K562 (cell line): ENCODE results near the gene PHLPP2. TPM values are rescaled to one million over a fixed set of nuclear protein-coding genes. Genes with fewer than 3 reads are reported as not detected.
A peak's percentile ranks its signal among the peaks of the same experiment; 100 is the strongest.

Experiments used
- ATAC-seq: fragments of 200-7000 bp; cut with Tn5 transposase; 3 replicates; pipeline ENCODE4 v1.9.1; 2020; ENCODE audit warnings: moderate library complexity
- BruUV-seq: library from RNA; stranded (reverse); fragments of 400-500 nt; replicated peaks from 2 replicates; lab custom pipeline; 2021; lab: Mats Ljungman, UMichigan
- CTCF ChIA-PET: fragments of 300-600 bp; formaldehyde crosslinking; extraction: SDS; loops from one replicate; lab custom pipeline; 2021; ENCODE audit warnings: low intra/inter-chr PET ratio; lab: Yijun Ruan, JAX
- POLR2A ChIA-PET: fragments of 300-600, 350-650 bp; sonication (Branson Sonifier 250); formaldehyde crosslinking; extraction: SDS; loops from one replicate; lab custom pipeline; 2021; ENCODE audit warnings: antibody characterized with exemption, inconsistent platforms; lab: Yijun Ruan, JAX
- DNase-seq, 4 experiments: peaks; one replicate each; pipeline versions ENCODE4 v3.0.0 to v3.0.0-alpha.2; 2011 to 2018; ENCODE audit warnings: low spot score in 3 of 4, mixed read lengths in 3 of 4; ENCODE audit errors: extremely low read depth in 1 of 4
- FAIRE-seq: peaks from 2 replicates; lab custom pipeline; 2011; peaks lifted over from hg19 to GRCh38; lab: Jason Lieb, UNC
- H2AFZ ChIP-seq: 2 replicates; pipeline ENCODE4 v1.6.0; 2011; ENCODE audit warnings: low read depth, low read length, control low read depth, inconsistent platforms
- H3K27ac ChIP-seq: fragments of 200-600 bp; 3 replicates; pipeline ENCODE4 v1.8.0; 2011; ENCODE audit warnings: low read depth, mild to moderate bottlenecking, control low read depth, inconsistent platforms, low read length, moderate library complexity, mixed read lengths; ENCODE audit errors: extremely low read depth
- H3K27me3 ChIP-seq, 2 experiments: fragments of 300-600 bp in 1 of 2; 2 replicates in 1 of 2; 3 replicates in 1 of 2; pipeline versions ENCODE4 v1.6.0 to v1.8.0; 2011; ENCODE audit warnings: inconsistent platforms in 2 of 2, low read length in 2 of 2, mild to moderate bottlenecking in 1 of 2, mixed read lengths in 1 of 2, moderate library complexity in 1 of 2; ENCODE audit not compliant: control insufficient read depth in 2 of 2, insufficient read depth in 2 of 2
- H3K36me3 ChIP-seq: fragments of 300-600 bp; 3 replicates; pipeline ENCODE4 v1.8.0; 2011; ENCODE audit warnings: mild to moderate bottlenecking, low read length, inconsistent platforms; ENCODE audit not compliant: control insufficient read depth, insufficient read depth
- H3K4me1 ChIP-seq, 2 experiments: fragments of 200-600 bp in 1 of 2; replicated peaks in 1 of 2; 2 replicates in 1 of 2; 3 replicates in 1 of 2; pipeline versions ENCODE4 v1.5.1 to v1.8.0; 2011; ENCODE audit warnings: inconsistent platforms in 2 of 2, low read length in 2 of 2, mild to moderate bottlenecking in 1 of 2, mixed read lengths in 1 of 2, moderate library complexity in 1 of 2; ENCODE audit not compliant: control insufficient read depth in 2 of 2, insufficient read depth in 2 of 2
- H3K4me2 ChIP-seq: 2 replicates; pipeline ENCODE4 v1.6.1; 2011; ENCODE audit warnings: low read length, control low read depth, inconsistent platforms, mixed read lengths; ENCODE audit not compliant: insufficient read depth
- H3K4me3 ChIP-seq: fragments of 200-600 bp; sonication (generic), shearing (Covaris generic); 2 replicates; pipeline ENCODE4 v1.5.1; 2016; ENCODE audit warnings: control low read depth, inconsistent platforms
- H3K79me2 ChIP-seq: fragments of 200-600 bp; 3 replicates; pipeline ENCODE4 v1.8.0; 2011; ENCODE audit warnings: low read length, inconsistent platforms; ENCODE audit not compliant: control insufficient read depth, insufficient read depth
- H3K9ac ChIP-seq, 2 experiments: 2 replicates each; pipeline versions ENCODE4 v1.6.0 to v1.6.1; 2011; ENCODE audit warnings: low read depth in 2 of 2, low read length in 2 of 2, control low read depth in 1 of 2, inconsistent platforms in 1 of 2, mild to moderate bottlenecking in 1 of 2, mixed read lengths in 1 of 2; ENCODE audit not compliant: insufficient read depth in 1 of 2
- H3K9me1 ChIP-seq: one replicate; pipeline ENCODE4 v1.6.0; 2011; ENCODE audit warnings: inconsistent platforms, mild to moderate bottlenecking, low read length, moderate library complexity; ENCODE audit not compliant: control insufficient read depth, insufficient read depth
- H3K9me3 ChIP-seq: replicated peaks from 2 replicates; pipeline ENCODE4 v1.5.1; 2011; ENCODE audit warnings: low read depth, low read length, inconsistent platforms; ENCODE audit not compliant: control insufficient read depth, insufficient read depth
- H4K20me1 ChIP-seq: replicated peaks from 2 replicates; pipeline ENCODE4 v1.6.1; 2011; ENCODE audit warnings: low read length, inconsistent platforms, mixed read lengths; ENCODE audit not compliant: control insufficient read depth, insufficient read depth
- E2F6 ChIP-seq, 2 experiments: IDR thresholded peaks; 2 replicates each; pipeline ENCODE4 v1.6.1; 2011; ENCODE audit warnings: borderline replicate concordance in 1 of 2, control low read depth in 1 of 2, low read depth in 1 of 2, low read length in 1 of 2, mild to moderate bottlenecking in 1 of 2, mixed read lengths in 1 of 2, moderate library complexity in 1 of 2; ENCODE audit not compliant: insufficient read depth in 1 of 2, insufficient read length in 1 of 2, poor library complexity in 1 of 2, severe bottlenecking in 1 of 2; ENCODE audit errors: extremely low read depth in 1 of 2
- JUNB ChIP-seq: fragments of 450-650 bp; formaldehyde crosslinking; conservative IDR thresholded peaks from 2 replicates; pipeline ENCODE4 v1.4.0; 2020; ENCODE audit warnings: mild to moderate bottlenecking
- KAT7 ChIP-seq: sonication (generic); formaldehyde crosslinking; IDR thresholded peaks from 2 replicates; pipeline ENCODE4 v1.8.0; 2022; ENCODE audit warnings: missing genetic modification reagents, mild to moderate bottlenecking, borderline replicate concordance
- RAD21 ChIP-seq, 2 experiments: fragments of 250-450 bp in 1 of 2; fragments of 450-650 bp in 1 of 2; sonication (Bioruptor Pico) in 1 of 2; formaldehyde crosslinking in 1 of 2; IDR thresholded peaks in 1 of 2; conservative IDR thresholded peaks in 1 of 2; 2 replicates each; pipeline versions ENCODE4 v1.4.0 to v1.8.0; 2020 to 2022; ENCODE audit warnings: mild to moderate bottlenecking in 2 of 2, moderate library complexity in 1 of 2
- SNRNP70 ChIP-seq: fragments of 200-400 bp; formaldehyde crosslinking; optimal IDR thresholded peaks from 2 replicates; pipeline ENCODE3; 2017; ENCODE audit warnings: low read depth, low read length
- ZNF589 ChIP-seq: fragments of 200-800 bp; sonication (Bioruptor generic); IDR thresholded peaks from 2 replicates; pipeline ENCODE4 v1.6.1; 2016; ENCODE audit warnings: low read depth, missing genetic modification characterization, missing compliant biosample characterization
- WGBS: fragments of 100-300 bp; shearing (Covaris generic); methylation state at CpG from one replicate; pipeline ENCODE4 v1.1.6; 2016; ENCODE audit warnings: low coverage, mixed read lengths; ENCODE audit not compliant: insufficient coverage; ENCODE audit errors: missing lambda C conversion rate; 5-methylcytosine and 5-hydroxymethylcytosine counted together
- in situ Hi-C: fragments of 300-500 bp; cut with MboI; formaldehyde crosslinking; loops from 4 replicates; pipeline ENCODE4 v1.15.0; 2018; ENCODE audit warnings: inconsistent platforms, mixed read lengths
- intact Hi-C: fragments of 100-400 bp; cut with micrococcal nuclease; formaldehyde crosslinking; loops from 2 replicates; pipeline ENCODE4 v1.14.2; 2022
- polyA plus RNA-seq, 8 experiments: library from polyadenylated mRNA; depleted of rRNA in 4 of 8; stranded (reverse) in 5 of 8; unstranded in 3 of 8; fragments of >200 nt; fragmentation: Nextera tagmentation in 2 of 8; fragmentation: Illumina TruSeq in 1 of 8; extraction: Ambion mirVana in 2 of 8; extraction: Trizol in 1 of 8; gene quantifications; 2 replicates each; pipeline versions ENCODE4 v1.2.1 to v1.2.3, GENCODE V29; 2011 to 2014; ENCODE audit warnings: inconsistent platforms in 1 of 8, missing spikeins in 1 of 8
- total RNA-seq, 7 experiments: library from RNA; depleted of rRNA in 6 of 7; stranded (reverse); fragments of >200 nt in 6 of 7; fragmentation: Illumina TruSeq in 2 of 7; extraction: Trizol in 2 of 7; gene quantifications; 2 replicates each; pipeline versions ENCODE4 v1.2.1 to v1.2.3, GENCODE V29; 2011 to 2021; ENCODE audit warnings: low replicate concordance in 1 of 7
- TF ChIP-seq, protein P1 (sequence below), 2 experiments: fragments of 450-650 bp; formaldehyde crosslinking in 1 of 2; IDR thresholded peaks; 2 replicates each; pipeline versions ENCODE4 v1.4.0 to v1.6.1; 2014 to 2020; ENCODE audit warnings: mild to moderate bottlenecking in 2 of 2, borderline replicate concordance in 1 of 2, low read depth in 1 of 2

Gene PHLPP2
- total and polyA plus RNA-seq, 9 of the 15 experiments (the other 6 are each of a cell fraction or from before 2014, with no cell fraction given) = 0.60 to 7.1 (median 2.6) TPM

- H3K27me3 ChIP-seq = no peaks in the 10 kb centered on the region
- DNase-seq (peak; percentile 42 to 56 (median 48)), FAIRE-seq (peak; percentile 78), ATAC-seq (peak; percentile 73)
- H2AFZ ChIP-seq = no peak overlapping the region
- intact Hi-C loops = loop anchor here (1.0 to 10.0 kb wide), 3 partner anchors 102 to 218 kb away; no protein-coding TSS in a partner anchor
- no peaks in the 10 kb centered on the region for H3K9me1 ChIP-seq
- 55% methylated on average over 7 of the region's 7 CpGs for WGBS
- no TSS peak for BruUV-seq
- CTCF ChIA-PET = interaction anchor here (0.9 to 1.6 kb wide), 2 partner anchors 8 to 182 kb away, joined by 3 to 4 read pairs; no protein-coding TSS in a partner anchor
- no peaks in the 10 kb centered on the region for H3K4me1 ChIP-seq
- no peak overlapping the region for H3K27ac ChIP-seq
- H4K20me1 ChIP-seq = no peaks in the 10 kb centered on the region
- H3K4me3 ChIP-seq = no peak overlapping the region
- peaks cover 76% of the 10 kb centered on the region; the same call in 2 of the 3 replicates for H3K36me3 ChIP-seq
- no peaks in the 10 kb centered on the region for H3K9me3 ChIP-seq
- no peak overlapping the region for H3K9ac ChIP-seq
- H3K79me2 ChIP-seq = no peaks in the 10 kb centered on the region
- POLR2A ChIA-PET = no interaction called here
- in situ Hi-C loops = no loop called here
- no peak overlapping the region for H3K4me2 ChIP-seq
- TF ChIP-seq, protein P1, sequence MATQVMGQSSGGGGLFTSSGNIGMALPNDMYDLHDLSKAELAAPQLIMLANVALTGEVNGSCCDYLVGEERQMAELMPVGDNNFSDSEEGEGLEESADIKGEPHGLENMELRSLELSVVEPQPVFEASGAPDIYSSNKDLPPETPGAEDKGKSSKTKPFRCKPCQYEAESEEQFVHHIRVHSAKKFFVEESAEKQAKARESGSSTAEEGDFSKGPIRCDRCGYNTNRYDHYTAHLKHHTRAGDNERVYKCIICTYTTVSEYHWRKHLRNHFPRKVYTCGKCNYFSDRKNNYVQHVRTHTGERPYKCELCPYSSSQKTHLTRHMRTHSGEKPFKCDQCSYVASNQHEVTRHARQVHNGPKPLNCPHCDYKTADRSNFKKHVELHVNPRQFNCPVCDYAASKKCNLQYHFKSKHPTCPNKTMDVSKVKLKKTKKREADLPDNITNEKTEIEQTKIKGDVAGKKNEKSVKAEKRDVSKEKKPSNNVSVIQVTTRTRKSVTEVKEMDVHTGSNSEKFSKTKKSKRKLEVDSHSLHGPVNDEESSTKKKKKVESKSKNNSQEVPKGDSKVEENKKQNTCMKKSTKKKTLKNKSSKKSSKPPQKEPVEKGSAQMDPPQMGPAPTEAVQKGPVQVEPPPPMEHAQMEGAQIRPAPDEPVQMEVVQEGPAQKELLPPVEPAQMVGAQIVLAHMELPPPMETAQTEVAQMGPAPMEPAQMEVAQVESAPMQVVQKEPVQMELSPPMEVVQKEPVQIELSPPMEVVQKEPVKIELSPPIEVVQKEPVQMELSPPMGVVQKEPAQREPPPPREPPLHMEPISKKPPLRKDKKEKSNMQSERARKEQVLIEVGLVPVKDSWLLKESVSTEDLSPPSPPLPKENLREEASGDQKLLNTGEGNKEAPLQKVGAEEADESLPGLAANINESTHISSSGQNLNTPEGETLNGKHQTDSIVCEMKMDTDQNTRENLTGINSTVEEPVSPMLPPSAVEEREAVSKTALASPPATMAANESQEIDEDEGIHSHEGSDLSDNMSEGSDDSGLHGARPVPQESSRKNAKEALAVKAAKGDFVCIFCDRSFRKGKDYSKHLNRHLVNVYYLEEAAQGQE (IDR thresholded peaks at IDR 0.05; ENCODE audit: borderline replicate concordance) = peak; percentile 40; the same call in 1 of the 2 replicates
- TF ChIP-seq, protein P1 (CRISPR knock-in tag; IDR thresholded peaks at IDR 0.05; ENCODE audit: low read depth) = no peak
- TF ChIP-seq KAT7 = no peak
- TF ChIP-seq SNRNP70 = no peak
- TF ChIP-seq RAD21 (CRISPR knock-in tag; conservative IDR thresholded peaks at IDR 0.05 in 1 of 2, IDR thresholded peaks at IDR 0.05 in 1 of 2) = peak; percentile 33 to 73; a peak in 2 of 4 replicates
- TF ChIP-seq JUNB (CRISPR knock-in tag) = no peak
- TF ChIP-seq ZNF589 = no peak
- no peak for TF ChIP-seq E2F6 (IDR thresholded peaks at IDR 0.05; ENCODE audit: borderline replicate concordance in 1 of 2, extremely low read depth in 1 of 2, insufficient read depth in 1 of 2, insufficient read length in 1 of 2, low read depth in 1 of 2, low read length in 1 of 2, poor library complexity in 1 of 2, severe bottlenecking in 1 of 2)
Observed at GRCh38 chr16:71746442-71747046, 22.0 kb upstream of the PHLPP2 start.
